Measurements from ENCODE around the gene BCL7B. TPM values are rescaled to one million over a fixed set of nuclear protein-coding genes. Genes with fewer than 3 reads are reported as not detected.

The BCL7B gene
- total RNA-seq, 1 donor from 2014 or later, result 52.8 TPM

DNA sequence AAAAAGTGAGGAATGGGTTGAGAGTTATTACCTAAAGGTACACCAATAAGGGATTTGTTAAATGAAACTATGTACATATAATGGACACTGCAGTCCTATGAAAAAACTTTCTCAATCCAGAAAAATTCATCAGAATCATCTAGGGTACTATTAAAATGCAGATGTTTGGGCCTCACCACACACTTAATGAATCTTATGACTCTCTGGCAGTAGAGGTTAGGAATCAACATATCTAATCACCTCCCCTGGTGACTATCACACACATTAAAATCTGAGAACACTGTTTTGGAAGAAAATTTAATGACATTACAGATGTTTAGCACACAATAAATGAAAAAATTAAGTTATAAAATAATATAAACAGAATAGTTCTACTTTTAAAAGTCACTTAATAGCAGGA is 67.5 kb downstream of the BCL7B start:
- ATAC-seq (no peak), DNase-seq (no peak)
- no peaks in the 10 kb centered on the region for H3K27me3 ChIP-seq (ENCODE audit: low read depth)
- no peak overlapping the region for H3K4me3 ChIP-seq
- no peaks in the 10 kb centered on the region for H3K4me1 ChIP-seq
- H3K9me3 ChIP-seq, result no peaks in the 10 kb centered on the region
- H3K27ac ChIP-seq, result no peak overlapping the region
- H3K36me3 ChIP-seq, result peaks cover 100% of the 10 kb centered on the region
- TF ChIP-seq, protein P1, sequence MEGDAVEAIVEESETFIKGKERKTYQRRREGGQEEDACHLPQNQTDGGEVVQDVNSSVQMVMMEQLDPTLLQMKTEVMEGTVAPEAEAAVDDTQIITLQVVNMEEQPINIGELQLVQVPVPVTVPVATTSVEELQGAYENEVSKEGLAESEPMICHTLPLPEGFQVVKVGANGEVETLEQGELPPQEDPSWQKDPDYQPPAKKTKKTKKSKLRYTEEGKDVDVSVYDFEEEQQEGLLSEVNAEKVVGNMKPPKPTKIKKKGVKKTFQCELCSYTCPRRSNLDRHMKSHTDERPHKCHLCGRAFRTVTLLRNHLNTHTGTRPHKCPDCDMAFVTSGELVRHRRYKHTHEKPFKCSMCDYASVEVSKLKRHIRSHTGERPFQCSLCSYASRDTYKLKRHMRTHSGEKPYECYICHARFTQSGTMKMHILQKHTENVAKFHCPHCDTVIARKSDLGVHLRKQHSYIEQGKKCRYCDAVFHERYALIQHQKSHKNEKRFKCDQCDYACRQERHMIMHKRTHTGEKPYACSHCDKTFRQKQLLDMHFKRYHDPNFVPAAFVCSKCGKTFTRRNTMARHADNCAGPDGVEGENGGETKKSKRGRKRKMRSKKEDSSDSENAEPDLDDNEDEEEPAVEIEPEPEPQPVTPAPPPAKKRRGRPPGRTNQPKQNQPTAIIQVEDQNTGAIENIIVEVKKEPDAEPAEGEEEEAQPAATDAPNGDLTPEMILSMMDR (IDR thresholded peaks at IDR 0.05), result no peak
- intact Hi-C loops (cut with DNase I), result no loop called here

GRCh38 chr7:73487486-73487885 is 70.0 kb downstream of the BCL7B start:
- Histone ChIP-seq H3K9me3 (no peaks in the 10 kb centered on the region), H3K27me3 (ENCODE audit: low read depth) (no peaks in the 10 kb centered on the region), H3K4me3 (no peak overlapping the region), H3K36me3 (peaks cover 100% of the 10 kb centered on the region), H3K27ac (no peak overlapping the region), H3K4me1 (no peaks in the 10 kb centered on the region)
- TF ChIP-seq, protein P1 (IDR thresholded peaks at IDR 0.05), result no peak
- intact Hi-C loops (cut with DNase I), result no loop called here
- ATAC-seq (no peak), DNase-seq (no peak)

Other genes with a start within 250 kb of the BCL7B start
- gene NSUN5, start 248.9 kb downstream of the BCL7B start, total RNA-seq, result 27.1 TPM
- not detected for gene TRIM50, start 229.6 kb downstream of the BCL7B start, total RNA-seq
- gene FKBP6, start 229.5 kb downstream of the BCL7B start, total RNA-seq, result 0.47 TPM
- 0.92 TPM for gene FZD9, start 123.9 kb downstream of the BCL7B start, total RNA-seq
- 56.0 TPM for gene BAZ1B, start 35.4 kb downstream of the BCL7B start, total RNA-seq
- 27.9 TPM for gene TBL2, start 20.9 kb upstream of the BCL7B start, total RNA-seq
- gene MLXIPL, start 66.8 kb upstream of the BCL7B start, total RNA-seq, result 10.7 TPM
- gene VPS37D, start 110.1 kb upstream of the BCL7B start, total RNA-seq, result 1.3 TPM
- 10.5 TPM for gene DNAJC30, start 125.8 kb upstream of the BCL7B start, total RNA-seq
- gene BUD23, start 125.9 kb upstream of the BCL7B start, total RNA-seq, result 42.4 TPM
- 6.6 TPM for gene STX1A, start 162.0 kb upstream of the BCL7B start, total RNA-seq
- gene ABHD11, start 181.1 kb upstream of the BCL7B start, total RNA-seq, result 21.1 TPM
- gene CLDN3, start 212.6 kb upstream of the BCL7B start, total RNA-seq, result 12.8 TPM